HL-60 (cell line): ENCODE results near the gene AFAP1.

Source experiments
- DNase-seq, 2 experiments: peaks; one replicate each; pipeline ENCODE4 v3.0.0-alpha.2; 2010 to 2020; ENCODE audit warnings: low read depth in 1 of 2, low spot score in 1 of 2
- H3K27ac ChIP-seq: fragments of 250-450 bp; sonication (Bioruptor Pico); replicated peaks from 2 replicates; pipeline ENCODE4 v1.5.1; 2020; ENCODE audit warnings: mild to moderate bottlenecking, moderate library complexity
- H3K27me3 ChIP-seq: fragments of 250-450 bp; sonication (Bioruptor Pico); 2 replicates; pipeline ENCODE4 v1.5.1; 2021; ENCODE audit warnings: mild to moderate bottlenecking, moderate library complexity; ENCODE audit not compliant: insufficient read depth, poor library complexity, severe bottlenecking
- H3K4me3 ChIP-seq: replicated peaks from 2 replicates; pipeline ENCODE4 v1.5.1; 2011; ENCODE audit warnings: mild to moderate bottlenecking, control low read depth, low read length; ENCODE audit not compliant: insufficient read depth
- GABPA ChIP-seq: IDR thresholded peaks from 2 replicates; pipeline ENCODE4 v1.6.1; 2012; ENCODE audit warnings: low read depth
- POLR2AphosphoS5 ChIP-seq: IDR thresholded peaks from 2 replicates; pipeline ENCODE4 v1.6.1; 2012; ENCODE audit warnings: low read depth
- SPI1 ChIP-seq: IDR thresholded peaks from 2 replicates; pipeline ENCODE4 v1.6.1; 2012; ENCODE audit warnings: low read depth, mild to moderate bottlenecking, borderline replicate concordance
- TF ChIP-seq, protein P1 (sequence below): IDR thresholded peaks from one replicate; pipeline ENCODE4 v1.5.1; 2011; ENCODE audit warnings: low read length, control low read depth, inconsistent platforms; ENCODE audit not compliant: insufficient read depth
- TF ChIP-seq, protein P2 (sequence below): IDR thresholded peaks from 2 replicates; pipeline ENCODE4 v1.6.1; 2012; ENCODE audit warnings: low read depth; ENCODE audit not compliant: insufficient replicate concordance

AFAP1 gene

DNA sequence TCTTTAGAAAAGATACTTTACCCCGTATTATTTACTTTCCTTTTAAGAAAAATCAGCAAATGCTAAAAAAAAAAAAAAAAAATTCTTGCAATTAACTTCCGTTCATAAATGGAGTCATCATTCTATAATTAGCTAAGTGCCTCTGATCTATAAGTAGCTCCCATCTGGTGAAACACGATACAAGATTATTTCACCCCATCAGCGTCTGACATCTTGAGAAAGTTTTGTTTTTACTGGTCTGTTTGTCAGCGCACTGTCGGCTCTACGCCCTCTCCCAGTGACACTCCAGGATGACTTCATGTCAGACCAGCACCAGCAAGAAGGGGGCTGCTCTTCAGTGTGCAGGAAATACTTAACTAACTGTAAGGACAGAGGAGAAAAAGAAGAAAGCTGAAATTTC is 108.3 kb downstream of the AFAP1 start:
- no peak for DNase-seq
- H3K27ac ChIP-seq: no peak overlapping the region

GRCh38 chr4:7830747-7831146 is 108.9 kb downstream of the AFAP1 start:
- H3K27me3 ChIP-seq: no peaks in the 10 kb centered on the region
- TF ChIP-seq GABPA (no peak), SPI1 (no peak), POLR2AphosphoS5 (no peak)
- TF ChIP-seq, protein P1, sequence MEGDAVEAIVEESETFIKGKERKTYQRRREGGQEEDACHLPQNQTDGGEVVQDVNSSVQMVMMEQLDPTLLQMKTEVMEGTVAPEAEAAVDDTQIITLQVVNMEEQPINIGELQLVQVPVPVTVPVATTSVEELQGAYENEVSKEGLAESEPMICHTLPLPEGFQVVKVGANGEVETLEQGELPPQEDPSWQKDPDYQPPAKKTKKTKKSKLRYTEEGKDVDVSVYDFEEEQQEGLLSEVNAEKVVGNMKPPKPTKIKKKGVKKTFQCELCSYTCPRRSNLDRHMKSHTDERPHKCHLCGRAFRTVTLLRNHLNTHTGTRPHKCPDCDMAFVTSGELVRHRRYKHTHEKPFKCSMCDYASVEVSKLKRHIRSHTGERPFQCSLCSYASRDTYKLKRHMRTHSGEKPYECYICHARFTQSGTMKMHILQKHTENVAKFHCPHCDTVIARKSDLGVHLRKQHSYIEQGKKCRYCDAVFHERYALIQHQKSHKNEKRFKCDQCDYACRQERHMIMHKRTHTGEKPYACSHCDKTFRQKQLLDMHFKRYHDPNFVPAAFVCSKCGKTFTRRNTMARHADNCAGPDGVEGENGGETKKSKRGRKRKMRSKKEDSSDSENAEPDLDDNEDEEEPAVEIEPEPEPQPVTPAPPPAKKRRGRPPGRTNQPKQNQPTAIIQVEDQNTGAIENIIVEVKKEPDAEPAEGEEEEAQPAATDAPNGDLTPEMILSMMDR: no peak
- TF ChIP-seq, protein P2, sequence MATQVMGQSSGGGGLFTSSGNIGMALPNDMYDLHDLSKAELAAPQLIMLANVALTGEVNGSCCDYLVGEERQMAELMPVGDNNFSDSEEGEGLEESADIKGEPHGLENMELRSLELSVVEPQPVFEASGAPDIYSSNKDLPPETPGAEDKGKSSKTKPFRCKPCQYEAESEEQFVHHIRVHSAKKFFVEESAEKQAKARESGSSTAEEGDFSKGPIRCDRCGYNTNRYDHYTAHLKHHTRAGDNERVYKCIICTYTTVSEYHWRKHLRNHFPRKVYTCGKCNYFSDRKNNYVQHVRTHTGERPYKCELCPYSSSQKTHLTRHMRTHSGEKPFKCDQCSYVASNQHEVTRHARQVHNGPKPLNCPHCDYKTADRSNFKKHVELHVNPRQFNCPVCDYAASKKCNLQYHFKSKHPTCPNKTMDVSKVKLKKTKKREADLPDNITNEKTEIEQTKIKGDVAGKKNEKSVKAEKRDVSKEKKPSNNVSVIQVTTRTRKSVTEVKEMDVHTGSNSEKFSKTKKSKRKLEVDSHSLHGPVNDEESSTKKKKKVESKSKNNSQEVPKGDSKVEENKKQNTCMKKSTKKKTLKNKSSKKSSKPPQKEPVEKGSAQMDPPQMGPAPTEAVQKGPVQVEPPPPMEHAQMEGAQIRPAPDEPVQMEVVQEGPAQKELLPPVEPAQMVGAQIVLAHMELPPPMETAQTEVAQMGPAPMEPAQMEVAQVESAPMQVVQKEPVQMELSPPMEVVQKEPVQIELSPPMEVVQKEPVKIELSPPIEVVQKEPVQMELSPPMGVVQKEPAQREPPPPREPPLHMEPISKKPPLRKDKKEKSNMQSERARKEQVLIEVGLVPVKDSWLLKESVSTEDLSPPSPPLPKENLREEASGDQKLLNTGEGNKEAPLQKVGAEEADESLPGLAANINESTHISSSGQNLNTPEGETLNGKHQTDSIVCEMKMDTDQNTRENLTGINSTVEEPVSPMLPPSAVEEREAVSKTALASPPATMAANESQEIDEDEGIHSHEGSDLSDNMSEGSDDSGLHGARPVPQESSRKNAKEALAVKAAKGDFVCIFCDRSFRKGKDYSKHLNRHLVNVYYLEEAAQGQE: no peak
- DNase-seq: no peak
- H3K27ac ChIP-seq: no peak overlapping the region
- no peak overlapping the region for H3K4me3 ChIP-seq

More for the DNA sequence above, 108.3 kb downstream of the AFAP1 start:
- H3K27me3 ChIP-seq: no peaks in the 10 kb centered on the region
- TF ChIP-seq, protein P2: no peak
- TF ChIP-seq, protein P1: no peak
- TF ChIP-seq POLR2AphosphoS5 (no peak), GABPA (no peak), SPI1 (no peak)
- no peak overlapping the region for H3K4me3 ChIP-seq

DNA sequence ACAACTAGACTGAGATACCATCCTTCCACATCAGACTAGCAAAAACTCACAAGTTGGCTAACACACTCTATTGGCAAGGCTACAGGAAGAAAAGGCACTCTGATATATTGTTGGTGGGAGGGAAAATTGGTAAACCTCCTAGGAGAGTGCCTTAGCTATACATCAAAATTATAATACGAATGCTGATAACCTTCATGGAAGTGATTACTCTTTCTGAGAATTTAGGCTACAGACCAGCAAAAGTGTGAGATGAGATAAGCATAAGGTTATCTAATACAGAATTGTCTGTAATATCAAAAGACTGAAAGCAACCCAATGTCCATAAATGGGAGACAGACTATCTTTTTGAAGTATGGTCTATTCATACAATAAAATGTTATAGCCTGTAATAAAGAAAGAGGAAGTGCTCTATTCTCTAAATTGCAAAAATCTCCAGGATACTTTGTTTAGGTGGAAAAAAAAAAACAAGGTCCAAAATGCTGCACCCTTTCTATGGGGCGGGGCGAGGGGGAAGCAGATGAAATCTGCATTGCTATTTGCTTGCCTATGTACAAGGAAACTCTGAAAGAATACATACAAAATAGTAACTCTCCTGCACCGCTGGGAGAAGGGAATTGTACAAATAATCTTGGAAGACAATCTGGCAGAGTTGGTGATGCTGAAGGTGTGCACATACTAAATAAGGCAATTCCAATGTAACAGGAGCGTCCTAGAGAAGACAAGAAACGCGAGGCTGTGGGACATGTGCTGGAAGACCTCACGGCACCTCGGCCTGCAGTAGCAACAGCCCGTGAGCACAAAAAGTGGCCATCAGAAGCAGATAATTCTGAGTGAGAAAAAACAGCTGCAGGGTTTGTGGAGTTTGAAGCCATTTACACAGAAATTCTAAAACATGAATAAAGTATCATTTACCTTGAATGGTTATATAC is 109.7 kb downstream of the AFAP1 start:
- H3K27ac ChIP-seq: no peak overlapping the region
- no peak for DNase-seq

DNA sequence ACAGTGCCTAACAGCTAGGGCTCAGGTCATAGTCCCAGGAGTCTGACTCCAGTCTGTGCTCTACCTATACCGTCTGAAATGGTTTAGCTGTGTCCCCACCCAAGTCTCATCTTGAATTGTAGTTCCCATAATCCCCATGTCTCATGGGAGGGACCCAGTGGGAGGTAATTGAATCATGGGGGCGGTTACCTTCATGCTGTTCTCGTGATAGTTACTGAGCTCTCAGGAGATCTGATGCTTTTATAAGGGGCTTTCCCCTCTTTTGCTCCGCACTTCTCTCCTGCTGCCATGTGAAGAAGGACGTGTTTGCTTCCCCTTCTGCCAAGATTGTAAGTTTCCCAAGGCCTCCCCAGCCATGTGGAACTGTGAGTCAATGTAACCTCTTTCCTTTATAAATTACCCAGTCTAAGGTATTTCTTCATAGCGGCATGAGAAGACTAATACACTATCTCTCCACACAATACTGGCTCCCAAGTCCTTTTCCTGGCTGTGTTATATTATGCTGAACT is 110.8 kb downstream of the AFAP1 start:
- no peaks in the 10 kb centered on the region for H3K27me3 ChIP-seq
- no peak for DNase-seq
- TF ChIP-seq SPI1: no peak
- TF ChIP-seq, protein P1: no peak
- TF ChIP-seq POLR2AphosphoS5: no peak
- TF ChIP-seq GABPA: no peak
- TF ChIP-seq, protein P2: no peak
- H3K4me3 ChIP-seq: no peak overlapping the region
- no peak overlapping the region for H3K27ac ChIP-seq

More for the DNA sequence above, 109.7 kb downstream of the AFAP1 start:
- TF ChIP-seq SPI1: peak; percentile 62
- no peak for TF ChIP-seq GABPA
- Histone ChIP-seq H3K4me3 (no peak overlapping the region), H3K27me3 (no peaks in the 10 kb centered on the region)
